Dedifferentiated amniotic fluid mesenchymal stem cell (primary cell): Measurements from ENCODE around the gene ZMYM3.
"Not testable (repeated sequence)": the region's sequence is repeated elsewhere in the genome, so short reads cannot be mapped to it uniquely, and the experiment has no call there.

Experiments used
- DNase-seq: peaks from one replicate; pipeline ENCODE4 v3.0.0-alpha.2; 2016; ENCODE audit errors: extremely low spot score

The ZMYM3 gene

DNA sequence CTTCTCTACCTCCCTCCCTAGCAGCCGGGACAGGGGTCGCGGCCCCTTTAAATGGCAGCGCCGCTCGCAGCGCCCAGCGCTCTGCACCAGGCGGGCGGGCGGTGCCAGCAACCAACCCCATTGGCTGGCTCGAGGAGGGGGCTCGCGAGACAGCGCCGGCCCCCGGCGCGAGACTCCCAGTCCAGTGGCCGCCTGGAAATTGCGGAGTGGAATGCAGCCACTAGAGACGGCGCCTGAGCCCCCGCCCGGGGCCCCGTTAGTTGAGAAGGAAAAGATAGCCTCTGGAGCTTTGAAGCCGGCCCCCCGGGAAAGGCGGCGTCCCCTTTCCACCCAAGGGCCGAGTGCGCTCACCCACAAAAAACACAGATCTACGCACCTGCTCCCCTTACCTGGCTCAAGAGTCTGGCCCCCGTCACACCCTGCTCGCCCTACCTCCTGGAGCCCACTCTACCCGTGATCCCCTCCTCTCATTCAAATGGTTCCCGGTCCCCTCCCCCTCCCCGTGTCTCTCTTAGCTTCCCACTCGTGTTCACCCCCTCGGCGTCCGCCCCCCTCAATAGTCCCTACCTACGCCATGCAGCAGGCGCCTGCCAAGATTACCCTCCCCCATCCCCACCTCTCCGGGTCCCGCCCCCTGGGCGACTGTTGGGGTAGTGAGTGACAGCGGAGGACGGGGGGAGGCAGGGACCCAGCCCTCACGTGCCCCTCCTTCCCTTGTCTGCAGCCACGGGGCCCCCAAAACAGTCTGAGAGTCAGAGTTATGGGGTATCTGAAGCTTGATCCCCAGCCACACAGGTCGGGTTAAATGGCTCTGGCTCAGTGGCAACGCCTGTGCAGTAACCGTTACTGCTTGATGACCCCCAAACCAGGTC is at the start of gene ZMYM3:
ZMYM3 (minus strand) TSS at position 49 of the 872 bp plus-strand sequence. CDS start 885 bp downstream, outside the sequence.
- DNase-seq: peak; percentile 58

DNA sequence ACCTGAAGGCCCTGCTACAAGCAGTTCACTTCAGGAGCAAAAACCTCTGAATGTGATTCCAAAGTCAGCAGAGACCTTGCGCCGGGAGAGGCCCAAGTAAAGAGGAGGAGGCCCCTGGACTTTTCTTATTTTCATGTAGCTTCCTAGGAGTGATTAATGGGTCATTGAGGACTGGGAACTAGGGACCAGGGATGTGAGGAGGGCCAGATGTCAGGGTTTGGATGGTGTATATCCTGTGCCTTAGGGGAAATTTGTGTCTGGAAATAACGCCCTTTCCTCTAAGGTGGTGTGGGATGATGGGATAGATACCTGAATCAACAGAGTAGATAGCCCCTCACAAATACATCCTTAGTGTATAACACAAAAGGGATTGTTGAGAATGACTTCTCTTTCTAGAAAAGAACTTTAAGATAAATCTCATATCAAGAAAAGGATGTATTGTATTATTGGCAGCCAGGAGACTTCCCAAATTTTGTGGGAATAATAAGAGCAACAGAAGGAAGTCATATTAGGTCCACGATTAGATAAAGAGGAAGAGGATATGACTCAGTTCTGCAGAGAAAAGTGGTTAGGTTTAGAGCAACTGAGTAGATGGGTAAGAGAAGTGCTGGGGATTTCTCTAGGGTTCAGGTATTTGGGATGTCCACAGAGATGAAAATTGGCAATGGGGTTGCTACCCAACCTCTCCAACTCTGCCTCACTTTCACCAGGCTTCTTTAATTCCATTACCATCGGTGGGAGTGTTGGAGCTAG is 48.7 kb upstream of the ZMYM3 start:
- DNase-seq: no peak

DNA sequence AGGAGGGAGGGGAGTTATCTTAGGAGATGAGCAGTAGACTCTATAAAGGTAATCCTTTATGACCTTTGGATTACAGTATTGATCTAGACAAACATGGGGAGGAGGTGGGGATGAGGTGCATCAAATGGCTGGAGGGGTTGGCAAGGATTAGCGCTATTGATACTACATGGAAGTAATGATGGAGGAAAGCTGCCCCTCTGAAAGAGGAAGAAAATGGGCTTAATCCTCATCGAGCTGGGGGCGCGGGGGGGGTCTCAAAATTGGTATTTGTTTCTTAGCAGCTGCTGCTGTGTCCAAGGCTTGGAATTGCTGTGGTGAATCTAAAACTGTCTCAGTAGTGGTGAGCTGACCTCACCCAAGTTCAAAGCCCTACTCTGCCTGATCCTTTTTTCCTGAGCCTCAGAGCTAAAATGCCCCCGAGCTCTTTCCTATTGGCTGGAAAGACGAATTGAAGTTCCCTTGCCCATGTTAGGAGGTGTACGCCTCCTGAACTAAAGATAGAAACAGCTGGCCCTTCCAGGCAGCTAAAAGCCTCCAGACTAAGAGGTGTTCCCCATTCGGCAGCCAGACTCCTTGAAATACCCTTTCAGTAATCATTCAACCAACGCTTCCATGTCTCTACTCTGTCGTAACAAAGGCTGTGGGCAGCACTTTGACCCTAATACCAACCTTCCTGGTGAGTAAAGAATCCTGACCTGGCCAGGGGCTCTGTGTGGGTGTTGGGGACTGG is 47.4 kb upstream of the ZMYM3 start, which contains the start of gene ITGB1BP2:
ITGB1BP2 (plus strand) TSS at position 556 of the 730 bp plus-strand sequence; CDS start at position 613, 57 bp downstream.
- DNase-seq: no peak

DNA sequence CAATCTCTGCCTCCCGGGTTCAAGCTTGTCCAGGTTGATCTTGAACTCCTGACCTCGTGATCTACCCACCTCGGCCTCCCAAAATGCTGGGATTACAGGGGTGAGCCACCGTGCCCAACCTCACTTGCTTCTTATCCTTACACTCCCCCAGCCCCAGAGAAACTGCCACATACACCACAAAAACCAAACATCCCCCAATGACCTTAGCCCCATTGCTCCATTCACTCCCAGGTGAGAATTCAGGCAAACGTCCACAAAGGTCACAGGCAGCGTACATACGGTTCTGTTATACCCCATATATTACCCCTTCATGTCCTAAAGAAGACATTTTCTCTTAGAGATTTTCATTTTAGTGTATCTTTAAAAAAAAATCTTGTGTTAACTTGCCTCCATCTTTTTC is 46.6 kb upstream of the ZMYM3 start:
- DNase-seq: not testable (repeated sequence)

DNA sequence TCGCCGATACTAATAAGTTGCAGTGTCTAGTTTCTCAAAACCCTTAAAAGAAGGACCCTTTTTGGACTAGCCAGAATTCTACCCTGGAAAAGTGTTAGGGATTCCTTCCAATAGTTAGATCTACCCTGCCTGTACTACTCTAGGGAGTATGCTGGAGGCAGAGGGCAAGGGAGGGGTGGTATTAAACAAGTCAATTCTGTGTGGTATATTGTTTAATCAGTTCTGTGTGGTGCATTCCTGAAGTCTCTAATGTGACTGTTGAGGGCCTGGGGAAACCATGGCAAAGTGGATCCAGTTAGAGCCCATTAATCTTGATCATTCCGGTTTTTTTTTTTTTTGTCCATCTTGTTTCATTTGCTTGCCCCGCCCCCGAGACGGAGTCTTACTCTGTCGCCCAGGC is 46.1 kb upstream of the ZMYM3 start:
- DNase-seq: not testable (repeated sequence)

DNA sequence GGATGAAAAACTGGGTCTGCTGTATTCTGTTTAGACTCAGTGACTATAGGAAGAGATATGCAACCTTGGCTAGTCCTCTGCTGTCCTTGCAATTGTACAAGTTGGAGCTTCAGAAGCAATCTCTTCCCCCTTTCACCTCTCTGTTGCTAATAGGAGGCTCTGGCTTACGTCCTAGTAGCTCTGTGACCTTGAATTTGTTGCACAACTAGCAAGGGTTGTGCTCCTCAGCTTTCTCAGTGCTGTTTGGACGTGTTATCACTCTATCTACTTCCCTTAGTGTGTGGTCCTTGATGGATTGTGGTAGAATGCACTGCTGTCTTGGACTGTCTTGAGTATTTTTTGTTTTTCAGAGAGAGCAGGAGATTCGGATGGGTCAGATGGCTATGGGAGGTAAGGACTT is 44.2 kb upstream of the ZMYM3 start:
- DNase-seq: no peak

DNA sequence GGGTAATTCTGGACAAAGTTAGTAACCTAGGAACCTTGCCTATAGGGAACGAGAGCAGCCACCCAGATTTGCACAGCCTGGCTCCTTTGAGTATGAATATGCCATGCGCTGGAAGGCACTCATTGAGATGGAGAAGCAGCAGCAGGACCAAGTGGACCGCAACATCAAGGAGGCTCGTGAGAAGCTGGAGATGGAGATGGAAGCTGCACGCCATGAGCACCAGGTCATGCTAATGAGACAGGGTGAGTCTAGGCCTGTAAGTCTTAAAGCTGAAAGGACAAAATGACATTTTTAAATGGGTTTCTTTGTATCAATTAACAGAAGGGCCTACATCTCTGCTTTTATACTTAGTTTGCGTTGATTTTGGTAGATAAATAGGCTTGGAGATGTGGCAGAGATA is 42.9 kb upstream of the ZMYM3 start:
- DNase-seq: no peak

DNA sequence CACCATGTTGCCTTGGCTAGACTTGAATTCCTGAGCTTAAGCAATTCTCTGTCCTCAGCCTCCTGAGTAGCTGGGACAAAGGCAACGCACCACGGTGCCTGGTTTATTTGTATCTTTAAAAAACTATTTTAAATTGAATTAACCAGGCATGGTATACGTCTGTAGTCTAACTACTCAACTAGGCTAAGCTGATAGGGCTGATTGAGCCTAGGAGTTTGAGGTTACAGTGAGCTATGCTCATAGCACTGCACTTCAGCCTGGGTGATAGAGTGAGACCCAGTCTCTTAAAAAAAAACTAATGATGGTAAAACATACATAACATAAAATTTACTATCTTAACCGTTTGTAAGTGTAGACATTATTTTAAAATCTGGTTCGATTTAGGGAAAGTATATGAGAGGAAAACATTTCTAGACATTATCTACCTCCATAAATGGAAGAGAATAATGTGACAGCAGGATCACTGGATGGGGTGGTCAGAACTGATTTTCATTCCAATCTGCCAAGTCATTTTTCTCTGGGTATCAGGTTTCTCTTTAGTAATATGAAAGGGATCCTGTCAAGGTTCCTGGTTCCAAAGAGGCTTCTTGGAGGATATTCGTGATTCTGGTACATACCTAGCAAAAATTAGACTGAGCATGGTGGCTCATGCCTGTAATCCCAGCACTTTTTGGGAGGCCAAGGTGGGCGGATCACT is 38.9 kb upstream of the ZMYM3 start:
- DNase-seq: peak; percentile 38

DNA sequence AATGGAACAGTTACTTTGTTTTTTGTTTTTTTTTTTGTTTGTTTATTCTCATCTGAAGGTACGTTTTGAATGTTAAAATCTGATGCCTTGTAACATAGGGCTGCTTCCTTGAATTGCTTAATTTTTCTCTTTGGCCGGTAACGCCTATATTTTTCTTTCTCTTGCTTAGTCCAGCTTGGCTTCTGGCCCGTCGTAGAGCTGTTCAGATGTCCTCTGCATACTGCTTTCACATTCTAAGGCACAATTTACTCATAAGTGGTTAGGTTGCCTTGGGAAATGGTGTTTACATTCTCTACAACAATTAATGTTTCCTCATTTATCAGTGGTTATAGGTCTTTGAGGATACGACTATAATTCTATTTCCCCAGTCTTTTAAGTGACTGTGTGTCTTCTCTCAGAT is 37.4 kb upstream of the ZMYM3 start:
- DNase-seq: no peak

DNA sequence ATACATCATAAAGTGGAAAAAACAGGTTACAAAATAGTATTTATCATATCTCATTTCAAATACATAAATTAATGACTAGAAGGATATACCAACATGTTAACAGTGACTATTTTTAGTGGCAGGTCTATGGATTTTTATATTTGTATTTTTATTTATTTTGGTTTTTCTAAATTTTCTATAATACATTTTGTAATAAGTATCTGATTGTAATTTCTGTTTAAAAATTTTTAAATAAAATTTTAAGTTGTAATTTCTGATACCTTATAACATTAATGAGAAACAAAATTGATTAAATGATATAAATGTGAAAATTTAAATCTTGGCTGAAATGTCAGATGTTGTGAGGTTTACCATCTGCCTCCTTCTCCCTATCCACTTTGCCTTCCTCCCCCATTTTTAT is 32.0 kb upstream of the ZMYM3 start:
- no peak for DNase-seq

DNA sequence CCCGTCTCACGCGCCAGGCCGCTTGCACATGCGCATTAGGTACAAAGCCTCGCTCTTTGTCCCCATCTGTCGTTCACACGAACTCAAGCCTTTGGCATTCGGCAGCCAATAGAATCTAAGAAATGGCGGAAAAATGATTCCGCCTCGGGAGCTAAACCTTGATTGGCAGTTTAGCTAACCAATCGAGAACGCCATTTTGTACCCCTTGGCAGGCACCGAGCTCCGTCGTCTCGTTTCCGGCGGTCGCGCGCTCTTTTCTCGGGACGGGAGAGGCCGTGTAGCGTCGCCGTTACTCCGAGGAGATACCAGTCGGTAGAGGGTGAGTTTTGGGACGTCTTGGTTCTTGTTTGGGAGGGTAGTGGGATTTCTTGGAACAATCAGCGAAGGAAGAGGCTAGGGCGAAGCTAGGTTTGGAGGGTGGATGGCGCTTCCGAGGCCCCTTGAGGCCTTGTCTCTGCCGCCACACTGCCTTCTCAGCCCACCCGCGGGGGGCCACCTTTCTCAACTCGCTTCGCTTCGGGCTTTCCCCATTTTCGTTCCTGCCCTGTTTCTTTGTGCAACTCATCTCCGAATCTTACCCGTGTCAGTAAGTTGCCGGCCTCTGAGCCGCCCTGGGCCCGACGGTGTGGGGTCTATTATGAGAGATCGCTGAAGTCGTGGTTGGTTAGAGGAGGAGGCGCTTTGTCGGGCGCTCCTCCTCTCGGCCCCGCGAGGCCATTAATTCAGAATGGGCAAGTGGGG is 29.6 kb upstream of the ZMYM3 start, which contains the start of gene NONO:
NONO (plus strand) TSS at position 233 of the 741 bp plus-strand sequence. CDS start 7,003 bp downstream, outside the sequence.
- peak; percentile 97 for DNase-seq

DNA sequence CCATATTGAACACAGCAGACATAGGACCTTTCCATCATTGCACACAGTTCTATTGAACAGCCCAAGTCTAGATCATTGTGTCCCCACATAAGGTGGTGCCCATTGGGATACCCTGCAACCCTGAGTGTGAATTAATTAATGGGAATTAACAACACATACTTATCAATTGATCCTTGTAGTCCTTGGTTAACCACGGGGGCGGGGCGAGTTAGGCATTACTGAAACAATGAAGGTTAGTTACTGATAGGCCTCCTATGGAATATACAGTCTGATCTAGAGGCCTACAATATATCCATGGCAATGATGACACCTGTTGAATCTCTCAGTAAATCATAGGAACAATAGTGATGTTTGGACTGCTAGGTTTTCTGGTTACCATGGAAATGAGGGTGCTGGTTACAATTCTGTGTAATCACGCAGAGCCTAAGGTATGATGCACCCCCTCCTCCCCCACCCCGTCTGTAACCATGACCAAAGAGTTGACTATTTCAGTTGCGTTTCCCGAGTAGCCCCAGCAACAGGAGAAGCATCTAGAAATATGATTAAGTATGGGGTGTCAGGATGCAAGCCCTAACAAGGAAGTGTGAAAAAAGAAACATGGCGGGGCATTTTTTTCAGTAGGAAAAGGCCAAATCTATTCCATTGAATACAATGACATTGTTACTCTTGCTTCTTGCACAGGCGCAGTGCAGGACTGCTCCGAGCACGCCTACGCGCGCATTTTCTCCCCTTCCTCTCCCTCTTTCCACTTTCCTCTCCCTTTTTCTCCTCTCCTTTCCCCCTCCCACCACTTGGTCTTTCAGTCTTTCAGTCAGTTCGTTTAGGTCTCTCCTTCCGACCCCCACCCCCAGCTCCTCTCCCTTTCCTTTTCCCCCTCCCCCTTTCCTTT is 28.8 kb upstream of the ZMYM3 start:
- peak; percentile 14 for DNase-seq

DNA sequence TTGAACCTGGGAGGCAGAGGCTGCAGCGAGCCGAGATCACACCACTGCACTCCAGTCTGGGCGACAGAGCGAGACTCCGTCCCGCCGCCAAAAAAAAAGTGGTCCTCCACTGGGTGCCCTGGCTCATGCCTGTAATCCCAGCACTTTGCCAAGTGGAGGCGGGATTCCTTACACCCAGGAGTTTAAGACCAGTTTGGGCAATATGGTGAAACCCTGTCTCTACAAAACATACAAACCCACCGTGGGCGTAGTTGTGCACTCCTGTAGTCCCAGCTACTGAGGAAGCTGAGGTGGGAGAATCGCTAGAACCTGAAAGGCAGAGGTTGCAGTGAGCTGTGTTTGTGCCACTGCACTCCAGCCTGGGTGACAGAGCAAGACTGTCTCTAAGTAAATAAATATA is 27.4 kb upstream of the ZMYM3 start:
- not testable (repeated sequence) for DNase-seq

DNA sequence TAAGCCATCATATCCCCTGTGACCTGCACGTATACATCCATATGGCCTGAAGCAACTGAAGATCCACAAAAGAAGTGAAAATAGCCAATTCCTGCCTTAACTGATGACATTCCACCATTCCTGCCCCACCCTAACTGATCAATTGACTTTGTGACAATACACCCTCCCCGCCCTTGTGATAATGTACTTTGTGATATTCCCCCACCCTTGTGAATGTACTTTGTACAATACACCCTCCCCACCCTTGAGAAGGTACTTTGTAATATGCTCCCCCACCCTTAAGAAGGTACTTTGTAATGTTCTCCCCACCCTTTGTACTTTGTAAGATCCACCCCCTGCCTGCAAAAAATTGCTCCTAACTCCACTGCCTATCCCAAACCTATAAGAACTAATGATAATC is 18.4 kb upstream of the ZMYM3 start:
- DNase-seq: not testable (repeated sequence)

DNA sequence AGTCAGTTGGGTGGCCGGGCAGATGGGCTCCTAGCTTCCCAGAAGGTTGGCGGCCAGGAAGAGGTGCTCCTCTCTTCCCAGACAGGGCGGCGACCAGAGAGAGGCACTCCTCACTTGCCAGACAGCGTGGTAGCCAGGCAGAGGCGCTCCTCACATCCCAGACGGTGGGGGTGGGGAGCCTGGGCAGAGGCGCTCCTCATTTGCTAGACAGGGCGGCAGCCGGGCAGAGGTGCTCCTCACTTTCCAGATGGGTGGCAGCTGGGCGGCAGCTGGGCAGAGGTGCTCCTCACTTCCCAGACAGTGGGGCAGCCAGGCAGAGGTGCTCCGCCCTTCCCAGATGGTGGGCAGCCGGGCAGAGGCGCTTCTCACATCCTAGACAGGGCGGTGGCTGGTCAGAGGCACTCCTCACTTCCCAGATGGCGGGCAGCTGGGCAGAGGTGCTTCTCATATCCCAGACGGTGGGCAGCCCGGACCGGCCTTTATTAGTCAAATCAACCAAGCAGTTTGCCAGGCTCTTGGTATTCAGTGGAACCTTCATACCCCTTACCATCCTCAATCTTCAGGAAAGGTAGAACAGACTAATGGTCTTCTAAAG is 16.0 kb upstream of the ZMYM3 start:
- DNase-seq: no peak

DNA sequence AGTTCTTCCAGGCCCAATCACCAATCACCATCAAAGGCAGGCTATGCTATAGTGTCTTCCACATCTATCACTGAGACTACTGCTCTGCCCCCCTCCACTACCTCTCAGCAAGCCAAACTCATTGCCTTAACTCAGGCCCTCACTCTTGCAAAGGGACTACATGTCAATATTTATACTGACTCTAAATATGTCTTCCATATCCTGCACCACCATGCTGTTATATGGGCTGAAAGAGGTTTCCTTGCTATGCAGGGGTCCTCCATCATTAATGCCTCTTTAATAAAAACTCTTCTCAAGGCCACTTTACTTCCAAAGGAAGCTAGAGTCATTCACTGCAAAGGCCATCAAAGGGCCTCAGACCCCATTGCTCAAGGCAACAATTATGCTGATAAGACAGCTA is 14.7 kb upstream of the ZMYM3 start:
- not testable (repeated sequence) for DNase-seq

DNA sequence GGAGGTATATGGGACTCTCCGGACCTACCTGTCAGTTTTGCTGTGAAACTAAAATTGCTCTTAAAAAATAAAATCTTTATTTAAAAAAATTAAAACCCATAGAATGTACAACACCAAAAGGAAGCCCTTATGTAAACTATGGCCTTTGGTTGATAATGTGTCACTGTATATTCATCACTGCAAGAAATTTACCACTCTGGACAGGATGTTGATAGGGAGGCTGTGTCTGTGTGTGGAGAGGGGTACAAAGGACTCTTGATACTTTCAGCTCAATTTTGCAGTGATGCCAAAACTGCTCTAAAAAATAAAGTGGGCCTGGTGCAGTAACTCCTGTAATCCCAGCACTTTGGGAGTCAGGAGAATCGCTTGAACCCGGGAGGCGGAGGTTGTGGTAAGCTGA is 2.9 kb upstream of the ZMYM3 start:
- no peak for DNase-seq

DNA sequence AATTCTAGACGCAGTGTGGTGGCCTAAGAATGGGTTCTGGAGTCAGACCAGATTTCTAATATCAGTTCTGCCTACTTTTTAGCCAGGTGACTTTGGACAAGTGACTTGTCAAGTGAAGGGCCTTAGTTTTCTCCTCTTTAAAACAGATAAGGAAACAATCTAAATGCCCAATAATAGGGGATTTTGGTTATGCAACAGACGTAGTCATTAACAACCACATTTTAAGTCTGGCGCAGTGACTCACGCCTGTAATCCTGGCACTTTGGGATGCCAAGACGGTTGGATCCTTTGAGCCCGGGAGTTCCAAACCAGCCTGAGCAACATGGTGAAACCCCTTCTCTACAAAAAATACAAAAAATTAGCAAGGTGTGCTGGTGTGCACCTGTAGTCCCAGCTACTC is 2.1 kb upstream of the ZMYM3 start:
- no peak for DNase-seq
